WTC11 (cell line): ENCODE measurements around the gene IST1. TPM values are rescaled to one million over a fixed set of nuclear protein-coding genes. Genes with fewer than 3 reads are reported as not detected.

Experiments
- ATAC-seq: fragments of 200-7000 bp; cut with Tn5 transposase; 2 replicates; pipeline ENCODE4 v1.10.0; 2021; ENCODE audit warnings: mild to moderate bottlenecking, moderate library complexity
- Bru-seq: library from RNA; stranded (reverse); fragments of 400-500 nt; gene quantifications from one replicate; lab custom pipeline; 2021; lab: Mats Ljungman, UMichigan
- CTCF ChIA-PET: fragments of 300-600 bp; sonication (Branson Sonifier 250); formaldehyde crosslinking; loops from one replicate; lab custom pipeline; 2021; ENCODE audit warnings: antibody characterized with exemption; lab: Charles Lee
- POLR2A ChIA-PET: fragments of 350-600 bp; sonication (Branson Sonifier 250); formaldehyde crosslinking; loops from one replicate; lab custom pipeline; 2021; ENCODE audit warnings: antibody characterized with exemption; lab: Charles Lee
- DNase-seq: peaks from one replicate; pipeline ENCODE4 v3.0.0; 2021; ENCODE audit warnings: low spot score
- H3K27ac Mint-ChIP-seq: 2 replicates; pipeline ENCODE4 v1.8.0; 2021; ENCODE audit warnings: mixed read lengths
- H3K27me3 Mint-ChIP-seq: 2 replicates; pipeline ENCODE4 v1.8.0; 2021; ENCODE audit warnings: low read depth, mild to moderate bottlenecking, moderate library complexity, mixed read lengths
- H3K36me3 Mint-ChIP-seq: 2 replicates; pipeline ENCODE4 v1.8.0; 2021; ENCODE audit warnings: mixed read lengths
- H3K4me1 Mint-ChIP-seq: 2 replicates; pipeline ENCODE4 v1.8.0; 2022; ENCODE audit warnings: mixed read lengths
- H3K4me3 Mint-ChIP-seq: 2 replicates; pipeline ENCODE4 v1.8.0; 2021; ENCODE audit warnings: mild to moderate bottlenecking, moderate library complexity, mixed read lengths
- H3K9me3 Mint-ChIP-seq: 2 replicates; pipeline ENCODE4 v1.8.0; 2021; ENCODE audit warnings: mixed read lengths
- ATF2 ChIP-seq: sonication (generic); formaldehyde crosslinking; IDR thresholded peaks from 2 replicates; pipeline ENCODE4 v1.8.1; 2022; ENCODE audit warnings: low read depth, missing genetic modification reagents, borderline replicate concordance
- CDX4 ChIP-seq: fragments of 250-450 bp; sonication (Bioruptor Pico); IDR thresholded peaks from 2 replicates; pipeline ENCODE4 v1.9.0; 2021; ENCODE audit warnings: moderate library complexity, mild to moderate bottlenecking, inconsistent platforms, borderline replicate concordance
- E2F5 ChIP-seq: sonication (generic); formaldehyde crosslinking; IDR thresholded peaks from 2 replicates; pipeline ENCODE4 v1.8.1; 2022; ENCODE audit warnings: mild to moderate bottlenecking, moderate library complexity, missing genetic modification reagents
- ESRRA ChIP-seq: sonication (generic); formaldehyde crosslinking; IDR thresholded peaks from 2 replicates; pipeline ENCODE4 v1.8.1; 2022; ENCODE audit warnings: mild to moderate bottlenecking, missing genetic modification reagents, borderline replicate concordance
- FOXK1 ChIP-seq: sonication (generic); formaldehyde crosslinking; IDR thresholded peaks from 2 replicates; pipeline ENCODE4 v1.8.0; 2022; ENCODE audit warnings: mild to moderate bottlenecking, moderate library complexity, missing genetic modification reagents
- FOXP1 ChIP-seq: sonication (generic); formaldehyde crosslinking; IDR thresholded peaks from 2 replicates; pipeline ENCODE4 v1.8.0; 2022; ENCODE audit warnings: missing genetic modification reagents, mild to moderate bottlenecking, moderate library complexity, borderline replicate concordance
- GRHL2 ChIP-seq: fragments of 250-450 bp; sonication (Bioruptor Pico); IDR thresholded peaks from 2 replicates; pipeline ENCODE4 v1.8.0; 2022; ENCODE audit warnings: mild to moderate bottlenecking, moderate library complexity; ENCODE audit not compliant: insufficient replicate concordance, severe bottlenecking
- GTF2I ChIP-seq: fragments of 250-450 bp; sonication (Bioruptor Pico); conservative IDR thresholded peaks from 2 replicates; pipeline ENCODE4 v1.4.0; 2021; ENCODE audit warnings: mild to moderate bottlenecking
- JUN ChIP-seq: sonication (generic); formaldehyde crosslinking; IDR thresholded peaks from 2 replicates; pipeline ENCODE4 v1.8.0; 2023; ENCODE audit warnings: mild to moderate bottlenecking, missing genetic modification reagents
- NFATC4 ChIP-seq: fragments of 250-450 bp; sonication (Bioruptor Pico); IDR thresholded peaks from 2 replicates; pipeline ENCODE4 v1.9.0; 2021; ENCODE audit warnings: mild to moderate bottlenecking
- NR1H2 ChIP-seq: sonication (generic); formaldehyde crosslinking; IDR thresholded peaks from 2 replicates; pipeline ENCODE4 v1.9.0; 2021; ENCODE audit warnings: mild to moderate bottlenecking, moderate library complexity, missing genetic modification reagents
- PRDM15 ChIP-seq: sonication (generic); formaldehyde crosslinking; IDR thresholded peaks from 2 replicates; pipeline ENCODE4 v1.8.0; 2022; ENCODE audit warnings: missing genetic modification reagents
- RELA ChIP-seq: sonication (generic); formaldehyde crosslinking; IDR thresholded peaks from 2 replicates; pipeline ENCODE4 v1.8.1; 2022; ENCODE audit warnings: missing genetic modification reagents, mild to moderate bottlenecking, borderline replicate concordance
- SOX15 ChIP-seq: fragments of 250-450 bp; sonication (Bioruptor Pico); IDR thresholded peaks from 2 replicates; pipeline ENCODE4 v1.9.0; 2021; ENCODE audit warnings: mild to moderate bottlenecking
- ZBTB21 ChIP-seq: sonication (generic); formaldehyde crosslinking; IDR thresholded peaks from 2 replicates; pipeline ENCODE4 v1.8.1; 2023; ENCODE audit warnings: mild to moderate bottlenecking, missing genetic modification reagents, borderline replicate concordance
- ZMAT4 ChIP-seq: fragments of 250-450 bp; sonication (Bioruptor Pico); IDR thresholded peaks from 2 replicates; pipeline ENCODE4 v1.9.0; 2021; ENCODE audit warnings: mild to moderate bottlenecking
- ZNF219 ChIP-seq: sonication (generic); formaldehyde crosslinking; IDR thresholded peaks from 2 replicates; pipeline ENCODE4 v1.8.0; 2023; ENCODE audit warnings: missing genetic modification reagents, mild to moderate bottlenecking, borderline replicate concordance
- ZNF232 ChIP-seq: sonication (generic); formaldehyde crosslinking; IDR thresholded peaks from 2 replicates; pipeline ENCODE4 v1.8.0; 2022; ENCODE audit warnings: mild to moderate bottlenecking, missing genetic modification reagents
- ZNF396 ChIP-seq: fragments of 250-450 bp; sonication (Bioruptor Pico); IDR thresholded peaks from 2 replicates; pipeline ENCODE4 v1.8.0; 2021; ENCODE audit warnings: mild to moderate bottlenecking, moderate library complexity, borderline replicate concordance
- ZNF423 ChIP-seq: fragments of 250-450 bp; sonication (Bioruptor Pico); IDR thresholded peaks from 2 replicates; pipeline ENCODE4 v2.1.2; 2022; ENCODE audit warnings: mild to moderate bottlenecking, moderate library complexity
- long read RNA-seq, 3 experiments: library from RNA in 1 of 3; library from capped mRNA in 1 of 3; library from polyadenylated mRNA in 1 of 3; unstranded in 2 of 3; stranded (forward) in 1 of 3; transcript quantifications; one replicate each; pipeline ENCODE4 v2.0.0, GENCODE V29; 2021
- total RNA-seq: library from RNA; stranded (reverse); gene quantifications from 3 replicates; pipeline ENCODE4 v1.2.3, GENCODE V29; 2021
- TF ChIP-seq, protein P1 (sequence below): sonication (generic); formaldehyde crosslinking; IDR thresholded peaks from 2 replicates; pipeline ENCODE4 v1.8.1; 2023; ENCODE audit warnings: mild to moderate bottlenecking, missing genetic modification reagents
- TF ChIP-seq, protein P2 (sequence below): sonication (generic); formaldehyde crosslinking; IDR thresholded peaks from 2 replicates; pipeline ENCODE4 v1.8.0; 2022; ENCODE audit warnings: mild to moderate bottlenecking, missing genetic modification reagents
- TF ChIP-seq, protein P3 (sequence below): sonication (generic); formaldehyde crosslinking; IDR thresholded peaks from 2 replicates; pipeline ENCODE4 v1.8.1; 2022; ENCODE audit warnings: mild to moderate bottlenecking, missing genetic modification reagents, moderate library complexity, borderline replicate concordance

Gene IST1
- total RNA-seq (255 to 272 TPM (median 268 TPM) in 3 replicates), Bru-seq, nascent RNA (percentile 92 among the genes with signal in this experiment)
- long read RNA-seq, experiment 1, full-length matches to known transcripts: 477 of 630 reads
- long read RNA-seq, experiment 1, partial matches to known transcripts: 29 of 630 reads
- long read RNA-seq, experiment 1, other reads (novel, unspliced or antisense): 124 of 630 reads
- long read RNA-seq, experiment 2, full-length matches to known transcripts: 53 of 237 reads
- long read RNA-seq, experiment 2, partial matches to known transcripts: 105 of 237 reads
- long read RNA-seq, experiment 2, other reads (novel, unspliced or antisense): 79 of 237 reads
- long read RNA-seq, experiment 3, full-length matches to known transcripts: 266 of 338 reads
- long read RNA-seq, experiment 3, partial matches to known transcripts: 16 of 338 reads
- long read RNA-seq, experiment 3, other reads (novel, unspliced or antisense): 56 of 338 reads

DNA sequence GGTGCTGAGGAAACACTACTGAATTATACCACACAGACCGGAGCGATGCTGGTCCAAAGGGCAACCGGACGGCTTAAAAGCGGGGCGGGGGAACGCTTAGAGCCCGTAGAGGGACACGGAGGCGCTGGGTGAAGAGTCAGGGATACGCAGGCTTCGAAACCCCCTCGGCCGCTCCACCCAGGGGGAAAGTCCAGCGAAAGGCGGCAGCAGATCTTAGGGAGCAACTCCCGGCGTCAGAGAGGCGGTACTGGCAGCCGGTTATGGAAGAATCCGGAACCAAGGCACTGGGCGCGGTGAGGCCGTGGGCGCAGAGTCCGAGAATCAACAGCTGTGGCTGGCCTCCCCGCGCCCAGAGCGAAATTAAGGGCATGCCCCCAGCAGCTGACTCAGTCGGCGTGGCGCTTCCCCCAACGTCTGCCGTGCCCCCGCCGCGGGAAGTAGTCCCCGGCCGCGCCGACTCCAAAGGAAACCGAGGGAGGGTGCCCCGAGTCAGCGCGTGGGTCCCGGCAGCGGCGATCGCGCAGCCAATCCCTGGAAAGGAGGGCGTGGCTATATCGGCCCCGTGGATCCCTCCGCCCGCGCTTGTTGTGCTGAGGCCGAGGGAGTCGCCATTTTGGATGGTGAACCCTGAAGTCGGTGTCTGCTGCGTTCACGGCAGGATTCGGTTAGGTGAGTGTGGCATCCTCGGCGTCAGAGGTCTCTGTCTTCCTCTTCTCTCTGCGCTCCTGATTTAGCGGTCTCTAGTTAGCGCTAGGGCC lies at the start of gene IST1:
IST1 (plus strand) TSS at position 611 of the 758 bp plus-strand sequence. CDS start 20,110 bp downstream, outside the sequence.
- H3K27ac Mint-ChIP-seq: peak within 1 kb of the TSS; percentile 97
- DNase-seq (peak; percentile 97), ATAC-seq (peak; percentile 80)
- peaks cover 8% of the 10 kb centered on the region; the same call in 1 of the 2 replicates for H3K36me3 Mint-ChIP-seq
- ChIA-PET POLR2A (interaction anchor here (1.1 to 2.4 kb wide), 3 partner anchors 11 to 112 kb away, joined by 3 to 17 read pairs (median 5); partner anchors contain the start of genes AP1G1 and ZNF821), CTCF (interaction anchor here (2.2 to 3.6 kb wide), 2 partner anchors 12 to 67 kb away, joined by 11 to 27 read pairs; partner anchors contain the start of gene ZNF821)
- no peaks in the 10 kb centered on the region for H3K9me3 Mint-ChIP-seq
- peaks cover 24% of the 10 kb centered on the region for H3K4me1 Mint-ChIP-seq
- peak within 1 kb of the TSS; percentile 98 for H3K4me3 Mint-ChIP-seq
- H3K27me3 Mint-ChIP-seq: no peaks in the 10 kb centered on the region
- TF ChIP-seq, protein P1, sequence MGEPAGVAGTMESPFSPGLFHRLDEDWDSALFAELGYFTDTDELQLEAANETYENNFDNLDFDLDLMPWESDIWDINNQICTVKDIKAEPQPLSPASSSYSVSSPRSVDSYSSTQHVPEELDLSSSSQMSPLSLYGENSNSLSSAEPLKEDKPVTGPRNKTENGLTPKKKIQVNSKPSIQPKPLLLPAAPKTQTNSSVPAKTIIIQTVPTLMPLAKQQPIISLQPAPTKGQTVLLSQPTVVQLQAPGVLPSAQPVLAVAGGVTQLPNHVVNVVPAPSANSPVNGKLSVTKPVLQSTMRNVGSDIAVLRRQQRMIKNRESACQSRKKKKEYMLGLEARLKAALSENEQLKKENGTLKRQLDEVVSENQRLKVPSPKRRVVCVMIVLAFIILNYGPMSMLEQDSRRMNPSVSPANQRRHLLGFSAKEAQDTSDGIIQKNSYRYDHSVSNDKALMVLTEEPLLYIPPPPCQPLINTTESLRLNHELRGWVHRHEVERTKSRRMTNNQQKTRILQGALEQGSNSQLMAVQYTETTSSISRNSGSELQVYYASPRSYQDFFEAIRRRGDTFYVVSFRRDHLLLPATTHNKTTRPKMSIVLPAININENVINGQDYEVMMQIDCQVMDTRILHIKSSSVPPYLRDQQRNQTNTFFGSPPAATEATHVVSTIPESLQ: no peak
- TF ChIP-seq NR1H2 (CRISPR knock-in tag) (no peak), ZMAT4 (CRISPR knock-in tag) (no peak), GRHL2 (CRISPR knock-in tag) (no peak), FOXP1 (CRISPR knock-in tag) (peak; percentile 94), PRDM15 (no peak), NFATC4 (CRISPR knock-in tag) (no peak), ZNF219 (CRISPR knock-in tag) (peak; percentile 89; the same call in 1 of the 2 replicates), RELA (CRISPR knock-in tag) (peak; percentile 86), ZNF396 (CRISPR knock-in tag) (no peak), JUN (peak; percentile 77), GTF2I (CRISPR knock-in tag) (no peak), ZNF423 (0 out of 2 replicates have a peak, but pooled peaks have one; percentile 7), CDX4 (CRISPR knock-in tag) (no peak), ZNF232 (CRISPR knock-in tag) (no peak), ESRRA (CRISPR knock-in tag) (peak; percentile 24; the same call in 1 of the 2 replicates), FOXK1 (CRISPR knock-in tag) (peak; percentile 93), ATF2 (0 out of 2 replicates have a peak, but pooled peaks have one; percentile 45), SOX15 (no peak), ZBTB21 (peak; percentile 28), E2F5 (CRISPR knock-in tag) (peak; percentile 66; the same call in 1 of the 2 replicates)
- TF ChIP-seq, protein P2, sequence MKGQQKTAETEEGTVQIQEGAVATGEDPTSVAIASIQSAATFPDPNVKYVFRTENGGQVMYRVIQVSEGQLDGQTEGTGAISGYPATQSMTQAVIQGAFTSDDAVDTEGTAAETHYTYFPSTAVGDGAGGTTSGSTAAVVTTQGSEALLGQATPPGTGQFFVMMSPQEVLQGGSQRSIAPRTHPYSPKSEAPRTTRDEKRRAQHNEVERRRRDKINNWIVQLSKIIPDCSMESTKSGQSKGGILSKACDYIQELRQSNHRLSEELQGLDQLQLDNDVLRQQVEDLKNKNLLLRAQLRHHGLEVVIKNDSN (CRISPR knock-in tag): peak; percentile 82
- TF ChIP-seq, protein P3, sequence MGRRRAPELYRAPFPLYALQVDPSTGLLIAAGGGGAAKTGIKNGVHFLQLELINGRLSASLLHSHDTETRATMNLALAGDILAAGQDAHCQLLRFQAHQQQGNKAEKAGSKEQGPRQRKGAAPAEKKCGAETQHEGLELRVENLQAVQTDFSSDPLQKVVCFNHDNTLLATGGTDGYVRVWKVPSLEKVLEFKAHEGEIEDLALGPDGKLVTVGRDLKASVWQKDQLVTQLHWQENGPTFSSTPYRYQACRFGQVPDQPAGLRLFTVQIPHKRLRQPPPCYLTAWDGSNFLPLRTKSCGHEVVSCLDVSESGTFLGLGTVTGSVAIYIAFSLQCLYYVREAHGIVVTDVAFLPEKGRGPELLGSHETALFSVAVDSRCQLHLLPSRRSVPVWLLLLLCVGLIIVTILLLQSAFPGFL: peak; percentile 95
